ENCODE results near the gene ABHD10.

The ABHD10 gene

DNA sequence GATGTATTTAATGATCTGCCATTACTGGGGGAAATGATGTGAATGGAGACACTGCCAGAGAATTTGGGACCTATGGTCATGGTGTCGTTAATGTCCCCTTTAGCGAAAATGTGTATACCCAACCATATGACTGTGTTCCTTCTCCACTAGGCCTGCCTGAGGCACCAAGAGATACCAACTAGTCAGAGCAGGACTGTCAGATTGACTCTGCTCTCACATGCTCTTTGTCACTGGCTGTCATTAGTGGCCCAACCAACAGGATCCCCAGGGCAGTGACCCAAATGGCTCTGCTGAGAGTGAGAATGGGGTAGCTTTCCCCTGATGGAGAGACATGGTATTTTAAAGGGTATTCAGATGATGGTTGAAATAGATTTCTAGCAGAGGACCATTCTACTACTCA, 22.7 kb downstream of the ABHD10 start:
- H3K27me3 ChIP-seq: peaks cover 47% of the 10 kb centered on the region
- H3K4me1 ChIP-seq (ENCODE audit: control insufficient read depth in 1 of 2, insufficient read depth in 1 of 2, low read depth in 1 of 2, low read length in 1 of 2): peaks cover 5 to 9% of the 10 kb centered on the region in 2 experiments
- no peaks in the 10 kb centered on the region for H3K36me3 ChIP-seq
- no peak overlapping the region for H3K27ac ChIP-seq
- TF ChIP-seq, protein P1, sequence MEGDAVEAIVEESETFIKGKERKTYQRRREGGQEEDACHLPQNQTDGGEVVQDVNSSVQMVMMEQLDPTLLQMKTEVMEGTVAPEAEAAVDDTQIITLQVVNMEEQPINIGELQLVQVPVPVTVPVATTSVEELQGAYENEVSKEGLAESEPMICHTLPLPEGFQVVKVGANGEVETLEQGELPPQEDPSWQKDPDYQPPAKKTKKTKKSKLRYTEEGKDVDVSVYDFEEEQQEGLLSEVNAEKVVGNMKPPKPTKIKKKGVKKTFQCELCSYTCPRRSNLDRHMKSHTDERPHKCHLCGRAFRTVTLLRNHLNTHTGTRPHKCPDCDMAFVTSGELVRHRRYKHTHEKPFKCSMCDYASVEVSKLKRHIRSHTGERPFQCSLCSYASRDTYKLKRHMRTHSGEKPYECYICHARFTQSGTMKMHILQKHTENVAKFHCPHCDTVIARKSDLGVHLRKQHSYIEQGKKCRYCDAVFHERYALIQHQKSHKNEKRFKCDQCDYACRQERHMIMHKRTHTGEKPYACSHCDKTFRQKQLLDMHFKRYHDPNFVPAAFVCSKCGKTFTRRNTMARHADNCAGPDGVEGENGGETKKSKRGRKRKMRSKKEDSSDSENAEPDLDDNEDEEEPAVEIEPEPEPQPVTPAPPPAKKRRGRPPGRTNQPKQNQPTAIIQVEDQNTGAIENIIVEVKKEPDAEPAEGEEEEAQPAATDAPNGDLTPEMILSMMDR (IDR thresholded peaks at IDR 0.05): no peak
- no peak overlapping the region for H3K4me3 ChIP-seq (ENCODE audit: low read depth in 1 of 2, low read length in 1 of 2)
- no peaks in the 10 kb centered on the region for H3K9me3 ChIP-seq

DNA sequence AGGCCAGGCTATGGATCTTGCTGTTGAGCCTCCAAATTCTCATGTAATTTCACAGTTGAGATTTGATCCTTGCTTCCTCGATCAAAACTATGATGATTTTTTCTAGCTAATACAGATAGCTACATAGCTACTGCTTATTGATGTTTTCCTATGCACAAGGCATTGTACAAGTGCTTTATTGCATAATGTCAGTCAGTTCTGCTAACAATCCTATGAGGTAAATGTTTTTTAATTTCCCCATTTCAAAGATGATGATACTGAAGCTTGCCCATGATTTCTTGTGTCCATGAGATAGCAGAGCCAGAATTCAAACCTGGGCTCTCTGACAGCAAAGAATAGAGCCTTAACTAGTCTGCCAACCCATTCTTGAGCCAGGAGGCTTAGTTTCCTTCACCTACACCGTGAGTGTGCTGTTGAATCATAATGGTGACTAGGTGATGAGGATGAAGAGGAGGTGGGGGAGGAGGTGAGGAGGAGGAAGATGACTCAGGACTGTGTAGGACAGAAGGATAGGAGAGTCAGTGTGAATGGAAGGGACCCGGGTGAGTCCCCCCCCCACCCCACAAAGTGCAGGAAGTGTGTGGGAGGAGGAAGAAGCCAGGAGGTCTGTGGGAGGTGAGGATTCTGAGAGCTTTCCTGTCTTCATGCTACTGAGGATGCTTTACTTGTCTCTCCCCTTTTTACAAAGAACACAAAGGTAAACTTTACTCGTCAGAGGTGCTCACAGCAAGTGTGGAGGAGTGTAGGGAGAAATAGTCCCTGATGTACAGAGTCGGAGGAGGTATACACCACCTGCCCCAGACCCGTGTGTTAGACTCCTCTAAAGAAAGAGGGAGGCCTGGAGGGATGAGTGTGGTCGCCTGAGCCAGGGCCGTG, 23.5 kb downstream of the ABHD10 start:
- no peaks in the 10 kb centered on the region for H3K36me3 ChIP-seq
- H3K27me3 ChIP-seq: peaks cover 45% of the 10 kb centered on the region
- TF ChIP-seq, protein P1 (IDR thresholded peaks at IDR 0.05): no peak
- no peak overlapping the region for H3K27ac ChIP-seq
- H3K4me3 ChIP-seq (ENCODE audit: low read depth in 1 of 2, low read length in 1 of 2): no peak overlapping the region
- H3K4me1 ChIP-seq (ENCODE audit: control insufficient read depth in 1 of 2, insufficient read depth in 1 of 2, low read depth in 1 of 2, low read length in 1 of 2): peaks cover 5 to 9% of the 10 kb centered on the region in 2 experiments
- no peaks in the 10 kb centered on the region for H3K9me3 ChIP-seq

DNA sequence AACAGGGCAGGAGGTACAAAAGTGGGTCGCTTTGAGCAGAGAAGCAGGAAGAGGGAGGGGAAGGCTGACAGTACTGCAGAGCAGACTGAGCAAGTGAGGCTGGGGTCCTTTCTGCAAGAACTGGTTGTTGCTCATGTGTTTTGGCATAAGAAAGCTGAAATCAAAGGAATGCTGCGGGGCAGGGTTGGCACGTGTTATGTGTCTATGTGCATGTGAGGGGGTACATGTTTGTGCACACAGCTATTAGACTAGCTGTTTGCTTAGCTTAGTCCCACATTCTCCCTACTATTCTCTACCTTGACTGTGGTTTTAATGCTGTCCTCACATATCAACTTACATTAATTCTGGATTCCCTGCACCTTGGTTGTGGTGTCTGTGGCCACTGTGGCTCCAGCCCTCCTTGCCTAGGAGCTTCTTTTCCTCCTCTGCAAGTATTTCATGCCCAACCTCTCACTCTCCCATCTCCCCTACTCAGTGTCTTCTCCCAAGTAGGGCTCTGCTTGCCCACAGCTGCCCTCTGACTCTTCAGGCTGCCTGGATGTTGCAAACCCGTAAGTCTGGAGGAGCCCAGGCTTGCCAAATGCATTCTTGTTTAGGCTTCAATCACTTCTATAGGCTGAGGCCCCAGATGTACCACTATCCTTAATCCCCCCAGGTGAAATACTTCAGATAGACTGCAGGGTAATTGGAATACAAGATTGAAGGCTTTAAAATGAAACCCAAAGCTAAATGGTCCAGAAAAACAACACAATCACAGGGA, 24.7 kb downstream of the ABHD10 start:
- Histone ChIP-seq H3K9me3 (no peaks in the 10 kb centered on the region), H3K4me1 (ENCODE audit: control insufficient read depth in 1 of 2, insufficient read depth in 1 of 2, low read depth in 1 of 2, low read length in 1 of 2) (peaks cover 5 to 9% of the 10 kb centered on the region in 2 experiments), H3K27me3 (peaks cover 34% of the 10 kb centered on the region), H3K27ac (no peak overlapping the region), H3K4me3 (ENCODE audit: low read depth in 1 of 2, low read length in 1 of 2) (no peak overlapping the region), H3K36me3 (no peaks in the 10 kb centered on the region)
- TF ChIP-seq, protein P1 (IDR thresholded peaks at IDR 0.05): no peak

DNA sequence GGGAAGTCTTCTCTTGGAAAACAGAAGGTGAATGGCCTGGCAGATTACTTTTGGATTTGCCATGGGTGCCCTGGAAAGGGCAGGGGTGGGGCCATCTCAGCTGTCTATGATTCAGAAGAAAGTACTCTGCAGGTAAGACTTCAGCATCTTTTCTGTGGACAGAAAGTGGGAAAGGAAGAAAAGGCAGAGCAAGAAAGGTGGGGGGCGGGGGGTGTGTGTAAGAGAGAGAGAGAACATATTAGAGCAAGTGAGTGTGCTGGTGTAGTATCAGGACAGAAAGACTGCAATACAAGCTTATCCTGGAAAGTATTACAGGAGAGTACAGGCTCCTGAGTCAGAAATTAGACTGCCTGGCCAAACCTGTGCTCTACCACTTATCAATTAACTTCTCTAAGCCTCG, 25.4 kb downstream of the ABHD10 start:
- Histone ChIP-seq H3K27ac (no peak overlapping the region), H3K9me3 (no peaks in the 10 kb centered on the region), H3K27me3 (peaks cover 27% of the 10 kb centered on the region), H3K36me3 (no peaks in the 10 kb centered on the region), H3K4me3 (ENCODE audit: low read depth in 1 of 2, low read length in 1 of 2) (no peak overlapping the region), H3K4me1 (ENCODE audit: control insufficient read depth in 1 of 2, insufficient read depth in 1 of 2, low read depth in 1 of 2, low read length in 1 of 2) (peaks cover 3 to 4% of the 10 kb centered on the region in 2 experiments)
- TF ChIP-seq, protein P1 (IDR thresholded peaks at IDR 0.05): no peak

DNA sequence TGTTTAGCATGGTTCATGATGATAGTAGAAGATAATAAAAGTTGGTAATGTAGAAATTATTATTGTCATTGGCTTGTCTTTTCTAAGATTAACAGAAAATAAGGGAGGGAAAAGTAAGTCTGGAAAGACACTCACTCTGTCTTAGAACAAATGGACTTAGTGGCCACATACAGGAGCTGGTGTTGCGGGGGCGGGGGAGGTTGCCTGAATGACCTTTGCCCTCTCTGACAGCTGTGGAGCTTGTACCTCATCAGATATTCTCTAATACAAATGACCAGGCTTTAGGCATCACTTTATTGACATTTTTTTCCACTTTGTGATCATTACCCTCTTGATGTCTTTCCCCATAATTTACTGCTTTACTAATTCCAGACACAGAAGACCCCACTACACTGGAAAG, 25.8 kb downstream of the ABHD10 start:
- Histone ChIP-seq H3K9me3 (no peaks in the 10 kb centered on the region), H3K27ac (no peak overlapping the region), H3K4me3 (ENCODE audit: low read depth in 1 of 2, low read length in 1 of 2) (no peak overlapping the region), H3K36me3 (no peaks in the 10 kb centered on the region), H3K4me1 (ENCODE audit: control insufficient read depth in 1 of 2, insufficient read depth in 1 of 2, low read depth in 1 of 2, low read length in 1 of 2) (no peaks in the 10 kb centered on the region), H3K27me3 (peaks cover 22% of the 10 kb centered on the region)
- TF ChIP-seq, protein P1 (IDR thresholded peaks at IDR 0.05): no peak
